Activated CD8-positive, alpha-beta memory T cell treated with anti-CD3 and anti-CD28 coated beads, Interleukin-2, amount 50 U/mL, for 48 hours (primary cell): Measurements from ENCODE around the gene ANKRD66.
"Not testable (repeated sequence)": the region's sequence is repeated elsewhere in the genome, so short reads cannot be mapped to it uniquely, and the experiment has no call there.

Experiments used
- DNase-seq: peaks from one replicate; pipeline ENCODE4 v3.0.0-alpha.2; 2020

Gene ANKRD66

DNA sequence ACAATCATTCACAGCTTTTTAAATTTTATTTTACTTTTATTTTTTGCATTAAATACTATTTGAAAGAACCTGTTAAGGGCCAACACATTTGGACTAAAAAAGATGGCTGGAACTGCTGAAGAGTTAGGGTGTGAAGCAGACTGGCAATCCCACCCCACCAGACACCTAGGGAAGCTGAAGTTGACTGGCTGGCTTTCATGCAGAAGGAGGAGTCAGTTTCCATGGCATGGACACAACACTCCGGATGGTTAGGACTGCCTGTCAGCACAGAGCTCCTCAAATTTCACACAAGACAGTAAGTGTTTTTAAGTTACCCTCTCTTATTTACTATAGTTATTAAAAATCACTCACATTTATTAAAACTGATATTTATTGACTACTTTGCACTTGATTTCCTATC, at the start of gene ANKRD66:
Gene ANKRD66 (plus strand): TSS at position 238 of the 400 bp plus-strand sequence. CDS start 5,016 bp downstream, outside the sequence.
- DNase-seq: no peak

DNA sequence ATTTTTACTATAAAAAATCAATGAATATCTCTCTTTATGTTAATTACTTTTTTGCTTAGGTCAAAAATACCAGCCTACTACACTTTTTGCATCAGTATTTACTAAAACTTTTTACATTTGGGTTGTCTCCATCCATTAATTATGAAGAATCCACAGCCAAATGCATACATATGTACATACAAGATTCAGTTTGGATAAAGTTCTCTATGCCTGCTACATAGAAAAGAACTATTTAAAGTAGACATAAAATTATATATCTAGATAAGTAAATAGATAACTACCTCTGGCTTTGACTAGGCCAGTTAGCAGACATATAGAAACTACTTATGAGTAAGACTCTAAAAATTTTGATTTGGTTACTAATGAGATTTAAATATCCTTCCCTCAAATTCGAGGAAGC, 46.8 kb upstream of the ANKRD66 start:
- no peak for DNase-seq

DNA sequence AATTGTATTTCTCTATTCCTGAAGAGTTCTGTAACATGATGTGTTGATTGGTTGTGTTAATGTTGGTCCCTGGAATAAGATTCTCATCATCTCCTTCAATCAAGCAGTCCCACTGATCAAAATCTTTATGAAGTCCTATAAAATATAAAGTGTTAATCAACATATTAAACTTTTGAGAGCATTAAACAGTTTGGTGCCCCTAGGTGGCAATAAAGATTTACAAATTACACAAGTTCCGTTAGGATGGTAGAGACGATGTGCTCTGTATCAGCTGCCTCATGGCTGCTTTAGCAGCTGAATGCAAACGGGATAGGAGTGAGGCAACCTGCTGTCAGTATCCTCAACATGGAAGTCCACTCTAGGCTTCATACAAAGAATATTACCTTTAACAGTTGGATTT, 42.2 kb upstream of the ANKRD66 start:
- DNase-seq: no peak

DNA sequence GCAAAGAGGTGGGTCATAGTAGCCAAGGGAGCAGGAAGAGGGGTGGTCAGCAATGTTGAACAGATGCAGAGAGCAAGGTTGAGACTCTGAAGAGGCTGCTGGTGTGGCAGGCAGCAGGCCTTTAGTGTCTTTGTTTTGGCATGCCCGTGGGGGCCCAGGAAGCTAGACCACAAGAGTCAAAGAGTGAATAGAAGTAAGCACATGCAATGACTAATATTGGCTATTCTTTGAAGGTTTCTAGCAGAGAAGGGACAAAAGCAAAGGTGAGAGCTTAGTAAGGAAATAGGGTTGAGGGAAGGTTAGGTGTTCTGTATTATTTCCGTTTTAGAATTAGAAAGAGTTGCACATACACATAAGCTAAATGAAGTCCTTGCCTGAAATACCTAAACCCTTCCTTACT, 40.3 kb upstream of the ANKRD66 start:
- DNase-seq: no peak

DNA sequence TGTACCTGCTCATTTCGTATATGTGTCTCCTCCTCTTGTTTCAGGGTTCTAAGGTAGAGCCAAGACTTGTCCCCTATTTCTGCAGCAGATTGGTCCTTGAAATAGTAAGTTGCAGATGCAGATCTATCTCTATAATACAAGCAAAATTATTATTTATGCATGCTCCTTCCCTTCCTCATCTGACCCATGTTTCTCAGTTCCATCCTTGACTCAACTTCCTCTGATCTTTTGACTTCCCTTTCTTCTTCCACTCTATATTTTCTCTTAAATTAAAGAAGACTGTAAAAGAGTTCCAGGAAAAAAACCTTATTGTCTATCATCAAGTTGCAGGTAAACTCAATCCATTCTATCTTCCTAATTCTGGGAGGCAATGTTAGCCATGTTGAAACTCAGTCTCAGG, 35.2 kb upstream of the ANKRD66 start:
- DNase-seq: no peak

DNA sequence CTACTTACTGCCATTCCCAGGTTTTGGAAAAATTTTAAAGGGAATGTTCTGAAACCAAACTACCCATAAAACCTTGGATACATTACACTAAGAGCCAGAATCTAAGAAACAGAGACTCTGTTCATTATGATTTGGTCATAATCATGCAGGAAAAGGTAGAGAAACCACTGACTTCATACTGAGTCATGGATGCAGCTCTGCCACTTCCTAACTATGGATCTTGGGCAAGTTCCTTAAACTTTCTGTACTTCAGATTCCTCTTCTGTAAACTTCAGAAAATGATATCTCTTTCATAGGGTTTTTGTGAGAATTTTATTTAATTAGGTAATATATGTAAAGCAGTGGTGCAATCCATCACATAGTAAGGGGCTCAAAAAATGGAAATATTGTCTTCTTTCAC, 31.6 kb upstream of the ANKRD66 start:
- no peak for DNase-seq

DNA sequence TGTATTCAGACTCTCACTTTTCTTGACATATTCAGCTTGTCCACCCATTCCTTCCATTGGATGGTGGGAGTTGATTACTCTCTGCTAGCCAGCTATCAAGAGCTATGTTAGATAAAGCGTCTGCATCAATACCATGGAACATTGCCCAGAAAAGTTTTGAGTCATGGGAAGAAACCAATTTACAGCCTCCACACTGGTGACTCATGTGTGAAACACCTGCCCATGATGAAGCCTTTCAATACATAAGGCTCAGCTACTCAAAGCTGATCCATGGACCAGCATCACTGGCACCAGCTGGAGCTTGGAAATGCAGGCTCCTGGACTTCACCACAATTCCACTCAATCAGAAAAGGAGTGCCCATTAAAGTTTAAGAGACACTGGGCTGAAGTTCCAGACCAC, 27.6 kb upstream of the ANKRD66 start:
- DNase-seq: no peak

DNA sequence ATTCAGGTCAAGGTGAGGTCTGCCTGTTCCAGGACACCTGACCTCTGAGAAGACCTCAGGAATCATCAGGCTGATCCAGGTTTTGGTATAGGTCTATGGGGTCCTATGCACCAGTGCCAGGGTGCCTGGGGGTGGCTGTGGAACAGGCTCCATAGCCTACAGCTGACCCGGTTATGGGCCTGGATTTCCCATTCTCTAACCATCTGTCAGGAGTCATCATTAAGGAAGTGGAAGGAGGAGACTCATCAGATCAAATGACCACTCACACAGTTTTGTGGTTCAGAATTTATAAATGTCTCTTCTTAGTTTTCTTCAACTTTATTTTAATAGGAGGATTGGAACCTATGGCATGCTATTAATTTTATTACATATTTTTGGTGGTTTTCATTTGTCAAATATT, 26.3 kb upstream of the ANKRD66 start:
- DNase-seq: no peak

DNA sequence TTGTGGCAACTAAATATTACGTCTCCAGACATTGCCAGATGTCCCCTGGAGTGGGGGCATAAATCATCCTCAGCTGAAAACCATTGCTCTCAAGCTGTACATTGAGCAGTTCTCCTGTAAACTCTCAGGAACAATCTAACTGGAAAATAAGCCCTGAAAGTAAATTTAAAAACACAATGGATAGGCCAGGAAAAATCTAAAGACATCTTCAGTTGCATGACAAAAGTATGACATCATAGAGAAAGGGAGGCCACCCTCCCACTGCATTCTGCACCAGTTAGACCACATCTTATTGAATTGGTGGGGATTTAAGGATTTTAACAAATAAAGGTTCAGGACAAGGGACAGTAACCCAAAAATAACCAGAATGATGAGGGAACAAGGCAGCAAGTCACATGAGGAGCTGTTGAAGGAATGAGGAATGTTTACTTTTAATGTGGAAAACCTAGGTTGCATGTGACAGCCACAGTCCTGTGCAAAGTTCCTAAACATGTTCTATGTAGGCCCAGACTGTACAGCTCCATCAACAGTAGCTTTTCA, 16.9 kb upstream of the ANKRD66 start:
- no peak for DNase-seq

DNA sequence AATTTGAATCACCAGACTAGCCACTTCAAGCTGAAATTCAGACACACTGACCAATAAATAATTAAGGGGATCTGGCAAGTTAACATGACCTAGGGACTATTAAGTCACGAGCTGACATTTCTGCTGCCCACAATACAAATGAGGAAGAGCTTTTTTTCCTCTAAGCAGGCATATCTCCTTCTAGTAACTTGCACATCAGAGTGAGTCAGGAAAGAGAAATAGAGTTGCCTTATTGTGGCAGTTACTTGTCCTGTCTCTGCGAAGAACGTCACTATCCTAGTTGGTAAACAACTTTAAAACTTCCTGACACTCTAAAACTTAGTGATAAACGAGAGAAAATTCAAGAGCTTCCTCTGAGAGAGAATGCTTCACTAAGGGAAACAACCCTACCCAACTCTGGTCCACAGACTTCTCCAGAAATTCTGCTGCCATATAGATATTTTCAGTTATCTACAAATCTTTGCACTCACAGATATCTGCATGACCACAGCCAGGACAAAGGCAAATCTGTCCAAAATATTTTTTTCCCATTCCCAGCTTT, 15.7 kb upstream of the ANKRD66 start:
- no peak for DNase-seq

DNA sequence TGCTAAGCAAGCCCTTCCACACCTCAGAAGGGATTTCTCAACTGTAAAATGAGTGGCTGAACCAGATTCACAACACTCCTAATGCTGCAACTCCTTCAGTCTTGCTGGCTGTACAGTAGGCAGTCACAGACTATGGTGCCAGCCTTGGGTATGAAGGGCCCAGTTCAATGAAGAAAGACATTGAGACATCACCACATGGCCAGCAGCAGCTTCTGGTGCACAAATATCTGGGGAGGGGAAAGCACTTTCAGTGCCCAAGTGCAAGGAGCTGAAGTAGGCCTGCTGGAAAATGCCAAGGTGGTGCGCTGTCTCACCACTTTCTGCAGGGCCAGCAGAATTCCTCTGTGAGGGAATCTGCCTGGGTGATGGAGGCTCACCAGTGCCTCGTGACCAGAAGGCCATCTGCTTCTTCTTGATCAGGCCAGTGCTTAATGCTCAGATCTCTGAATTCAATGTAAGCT, 13.4 kb upstream of the ANKRD66 start:
- no peak for DNase-seq

DNA sequence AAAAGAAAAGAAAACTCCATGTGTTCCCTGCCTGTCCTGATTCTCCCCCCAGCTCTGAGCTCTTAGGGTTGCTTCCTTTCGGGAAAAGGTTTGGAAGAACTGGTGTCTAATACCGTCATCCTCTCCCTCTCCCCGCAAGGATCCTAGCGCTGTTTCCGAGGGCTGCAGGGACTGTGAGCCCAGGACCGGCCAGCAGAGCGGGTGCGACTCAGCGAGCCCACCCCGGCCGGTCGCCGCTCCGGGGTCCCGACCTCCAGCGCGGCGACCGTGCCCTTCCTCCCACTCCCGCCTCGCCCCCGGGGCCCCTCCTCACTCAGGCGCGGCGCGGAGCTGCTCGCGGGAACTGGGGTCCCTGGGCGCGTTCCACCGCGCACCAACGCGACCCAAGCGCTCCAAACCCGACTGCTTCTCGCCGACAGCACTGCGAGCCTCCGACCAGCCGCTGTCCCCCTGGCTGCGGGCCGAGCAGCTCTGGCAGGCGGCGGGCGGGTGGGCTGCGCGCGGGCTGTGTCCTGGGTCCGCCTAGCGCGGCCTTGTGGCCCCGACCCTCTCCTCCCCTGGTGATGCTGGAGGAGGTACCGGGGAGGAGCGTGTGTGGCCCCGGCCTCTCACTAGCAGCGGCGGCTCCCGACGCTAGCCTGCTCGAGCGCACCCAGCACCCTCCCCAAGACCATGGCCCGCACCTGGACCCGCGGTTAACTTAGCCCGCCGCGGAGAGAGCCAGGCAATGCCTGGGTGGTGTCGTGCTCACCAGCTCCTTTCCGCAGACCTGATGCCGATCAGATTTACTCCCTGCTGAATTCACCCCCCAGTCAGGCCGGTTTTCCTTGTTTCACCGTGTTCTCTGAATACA, 11.6 kb upstream of the ANKRD66 start, which contains the start of gene PLA2G7:
Gene PLA2G7 (minus strand): TSS at position 509 of the 853 bp plus-strand sequence. CDS start 12,484 bp downstream, outside the sequence.
- DNase-seq: no peak

DNA sequence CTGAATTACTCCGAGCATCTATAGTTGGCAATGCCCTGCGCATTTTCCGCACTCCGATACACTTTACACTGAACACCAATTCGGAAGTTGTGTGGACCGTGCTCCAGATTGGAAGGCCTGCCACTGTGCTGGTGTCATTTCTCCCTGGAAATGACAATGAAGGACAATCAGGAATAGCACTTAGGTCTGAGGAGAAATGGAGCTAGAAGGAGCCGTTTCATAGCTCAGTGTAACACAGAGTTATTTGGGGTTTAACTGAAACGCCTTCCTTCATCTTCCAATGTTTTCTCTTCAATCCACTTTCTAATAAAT, 11.1 kb upstream of the ANKRD66 start:
- no peak for DNase-seq

DNA sequence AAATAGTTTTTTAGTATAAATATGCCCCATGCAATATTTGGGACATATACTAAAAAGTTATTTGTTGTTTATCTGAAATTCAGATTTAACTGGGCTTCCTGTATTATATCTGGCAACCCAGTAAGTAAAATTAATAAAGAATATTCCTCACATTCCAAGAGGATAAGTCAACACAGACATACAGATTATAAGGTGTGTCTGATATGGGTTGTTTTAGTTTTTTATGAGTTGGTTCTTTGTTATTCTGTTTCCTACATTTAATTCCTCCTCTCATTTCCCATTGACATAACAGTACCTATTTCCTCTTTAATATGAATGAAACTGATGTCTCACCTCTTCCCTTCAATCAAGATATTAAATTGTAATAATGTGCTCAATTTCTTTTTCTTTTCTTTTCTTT, 9.8 kb upstream of the ANKRD66 start:
- DNase-seq: no peak

DNA sequence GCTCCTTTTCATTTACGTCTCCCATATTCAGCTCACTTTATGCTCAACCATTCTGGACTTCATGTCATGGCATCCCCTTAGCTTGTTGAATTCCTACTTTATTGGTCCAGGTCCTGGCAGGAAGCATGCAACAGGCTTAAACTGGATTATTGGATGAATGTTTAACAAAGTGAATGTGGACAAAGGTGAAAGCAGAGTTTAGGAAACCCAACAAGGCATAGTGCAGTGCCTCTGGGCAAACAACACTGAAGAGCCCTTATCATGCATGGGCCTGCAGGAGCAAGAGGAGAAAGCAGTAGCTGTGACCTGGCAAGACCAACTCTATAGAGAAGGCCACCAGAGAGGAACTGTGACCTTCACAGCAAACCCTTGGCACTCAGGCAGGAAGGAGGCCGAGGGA, 5.3 kb upstream of the ANKRD66 start:
- no peak for DNase-seq

DNA sequence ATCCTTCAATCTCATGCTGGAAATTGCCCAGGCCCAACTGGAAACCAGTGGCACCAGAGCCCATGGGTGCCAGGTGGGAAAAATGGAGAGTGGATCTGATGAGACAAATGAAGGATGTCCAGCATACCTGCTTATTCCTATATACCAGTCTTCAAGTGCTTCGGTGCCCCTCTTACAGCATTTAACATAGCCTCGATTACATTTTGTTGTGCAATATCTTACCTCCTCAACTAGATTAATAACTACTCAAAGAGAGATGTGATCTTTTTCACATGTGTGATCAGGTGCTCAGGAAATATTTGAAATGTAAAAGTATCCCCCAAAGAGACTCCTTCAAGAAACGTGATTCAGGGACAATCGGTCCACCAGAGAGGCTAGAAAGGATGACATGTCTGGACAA, 4.8 kb upstream of the ANKRD66 start:
- DNase-seq: no peak

DNA sequence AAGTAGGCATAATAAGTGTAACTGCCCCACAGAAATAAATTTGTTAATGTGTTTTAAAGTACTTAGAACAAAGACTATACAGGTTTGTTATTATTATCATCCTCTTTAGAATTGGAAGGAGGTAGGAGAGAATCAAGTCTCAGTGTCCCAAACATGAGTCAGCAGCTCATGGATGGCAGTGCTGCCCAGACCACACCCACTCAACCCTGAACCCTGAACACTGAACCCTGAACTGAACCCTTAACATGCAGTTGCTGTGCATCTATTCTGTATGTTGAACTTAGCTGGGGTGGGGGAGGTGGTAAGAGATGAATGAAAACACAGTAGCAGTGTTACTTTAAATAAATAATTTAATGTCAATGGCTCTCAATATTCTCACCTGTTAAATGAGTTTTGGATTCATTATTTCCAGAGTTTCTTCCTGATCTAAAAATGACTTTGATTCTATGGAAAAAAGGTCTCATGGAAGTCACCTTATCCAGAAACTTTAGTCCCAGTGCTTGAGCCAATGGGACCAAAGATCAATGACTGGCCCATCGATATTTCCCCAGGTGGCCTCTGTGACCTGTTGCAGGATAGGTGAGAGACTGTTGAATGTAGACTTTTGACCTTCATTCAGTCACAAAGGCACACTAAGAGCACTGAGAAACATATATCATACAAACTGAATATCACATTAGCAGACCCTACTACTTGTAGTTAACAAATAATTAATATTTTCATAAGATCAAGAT, 3.1 kb upstream of the ANKRD66 start:
- no peak for DNase-seq

DNA sequence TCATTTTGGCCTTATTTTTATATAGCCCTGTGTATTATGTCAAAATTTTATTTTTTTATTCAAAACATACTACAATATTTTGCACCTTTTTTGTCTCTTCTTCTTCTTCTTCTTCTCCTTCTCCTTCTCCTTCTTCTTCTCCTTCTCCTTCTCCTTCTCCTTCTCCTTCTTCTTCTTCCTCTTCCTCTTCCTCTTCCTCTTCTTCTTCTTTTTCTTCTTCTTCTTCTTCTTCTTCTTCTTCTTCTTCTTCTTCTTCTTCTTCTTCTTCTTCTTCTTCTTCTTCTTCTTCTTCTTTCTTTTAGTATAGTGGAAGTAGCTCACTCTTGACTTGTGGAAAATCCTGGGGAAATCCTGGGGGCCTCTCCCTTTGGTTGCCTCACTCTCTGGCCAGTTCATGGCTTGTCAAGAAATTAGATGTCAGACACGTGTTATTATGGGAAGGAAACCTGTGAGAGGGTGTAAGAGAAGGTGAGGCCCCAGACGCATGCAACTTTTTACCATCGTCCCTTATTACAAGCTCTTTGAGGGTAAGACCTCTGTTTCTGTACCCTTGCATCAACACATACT, 2.5 kb upstream of the ANKRD66 start:
- DNase-seq: not testable (repeated sequence)

DNA sequence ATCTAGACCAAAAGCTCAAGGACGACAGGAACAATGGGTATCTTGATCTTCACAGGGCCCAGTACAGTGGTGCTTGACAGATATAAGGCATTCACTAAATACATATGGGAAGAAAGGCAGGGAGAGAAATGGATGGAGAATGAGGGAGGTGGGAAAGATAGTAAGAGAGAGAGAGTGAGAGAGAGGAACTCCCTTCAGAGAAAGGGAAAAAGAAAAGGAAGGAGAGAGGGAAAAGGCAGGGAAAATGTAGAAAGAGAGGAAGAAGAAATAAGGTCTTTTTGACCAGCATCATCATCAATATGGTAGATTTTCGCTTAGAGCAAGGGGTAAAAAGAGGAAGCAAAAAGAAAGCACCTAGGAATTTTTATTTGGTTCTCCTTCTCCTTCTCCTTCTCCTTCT, 760 bp upstream of the ANKRD66 start:
- DNase-seq: no peak

DNA sequence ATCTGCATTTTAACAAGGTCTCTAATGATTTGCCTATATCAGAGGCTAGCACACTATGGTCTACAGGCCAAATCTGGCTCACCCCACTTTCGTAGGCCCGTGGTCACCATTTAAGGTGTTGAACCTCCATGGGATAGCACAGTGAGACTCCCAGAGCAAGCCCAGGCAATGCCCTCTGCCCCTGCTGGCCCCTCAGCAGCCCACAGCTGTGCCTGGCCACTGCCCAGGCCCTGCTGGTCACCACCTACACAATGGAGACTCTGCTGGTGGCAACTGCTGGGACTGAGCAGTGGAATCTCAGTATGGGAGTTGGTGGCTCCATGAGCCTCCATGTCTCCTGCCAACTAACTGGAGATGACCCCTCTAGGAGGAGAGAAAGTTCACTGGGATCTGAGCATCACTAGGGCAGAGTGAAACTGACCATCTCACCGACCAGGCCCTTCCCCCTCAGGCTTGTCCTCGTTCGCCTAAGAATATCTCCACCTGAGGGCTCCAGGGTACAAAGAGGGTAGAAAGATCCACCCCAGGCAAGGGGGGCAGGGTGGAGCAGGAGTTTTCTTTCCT, 2.3 kb downstream of the ANKRD66 start:
- DNase-seq: no peak

DNA sequence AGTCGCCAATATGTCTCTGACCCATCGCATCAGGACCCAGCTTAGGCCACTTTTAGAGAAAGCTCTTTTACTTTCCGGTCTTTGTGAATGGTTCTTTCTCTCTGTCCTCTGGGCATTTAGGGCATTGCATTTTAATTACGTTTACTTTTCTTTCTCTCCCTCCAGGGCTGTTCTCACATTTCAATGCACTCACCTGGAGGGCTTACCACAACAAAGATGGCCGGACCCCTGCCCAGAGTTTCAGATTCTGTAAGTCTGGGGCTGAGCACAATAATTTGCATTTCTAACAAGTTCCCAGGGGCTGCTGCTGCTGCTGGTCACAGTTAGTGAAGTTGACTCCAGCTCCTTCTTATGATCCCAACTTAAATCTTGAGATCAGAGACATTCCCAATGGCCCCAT, 3.0 kb downstream of the ANKRD66 start:
- DNase-seq: no peak

DNA sequence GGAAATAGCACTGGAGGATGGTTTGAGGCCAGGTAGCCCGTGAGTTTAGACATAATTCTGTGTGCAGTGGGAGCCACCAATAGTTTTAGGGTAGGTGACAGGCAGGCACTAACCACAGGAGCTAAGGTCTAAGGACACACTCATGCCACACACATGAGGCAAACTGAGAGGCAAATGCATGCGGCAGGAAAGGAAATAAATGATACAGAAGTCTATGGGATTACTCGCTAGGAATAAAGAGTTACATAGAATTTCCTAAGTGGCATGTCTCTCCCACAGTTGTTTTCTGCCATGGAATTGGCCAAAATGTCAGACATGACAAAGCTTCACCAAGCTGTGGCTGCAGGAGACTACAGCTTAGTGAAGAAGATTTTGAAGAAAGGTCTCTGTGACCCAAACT, 4.9 kb downstream of the ANKRD66 start:
- no peak for DNase-seq

DNA sequence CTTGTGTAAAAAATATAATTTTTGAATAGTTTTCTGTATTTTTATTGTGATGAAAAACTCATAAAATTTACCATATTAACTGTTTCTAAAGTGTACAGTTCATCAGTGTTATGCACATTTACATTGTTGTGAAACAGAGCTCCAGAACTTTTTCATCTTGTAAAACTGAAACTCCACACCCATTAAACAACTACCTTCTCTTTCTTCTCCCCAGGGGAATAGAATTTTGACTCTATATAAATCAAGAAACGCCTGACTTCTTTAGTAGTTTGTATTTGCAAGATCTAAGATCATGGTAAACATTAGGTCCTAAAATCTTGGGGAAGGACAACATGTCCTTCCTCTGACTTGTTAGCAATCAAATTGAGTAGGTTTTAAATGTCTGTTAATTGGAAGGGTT, 9.1 kb downstream of the ANKRD66 start:
- no peak for DNase-seq
